Sigmoid colon (tissue), 7 donors: ENCODE results near the gene UBFD1. TPM values are rescaled to one million over a fixed set of nuclear protein-coding genes. Genes with fewer than 3 reads are reported as not detected.

Source experiments
- DNase-seq: peaks from one replicate; pipeline ENCODE4 v3.0.0-alpha.2; 2019
- H3K27ac ChIP-seq, 4 donors: fragments of 200-600 bp; sonication (generic); one replicate each; pipeline ENCODE4 v1.5.1; 2016 to 2019; ENCODE audit warnings: mild to moderate bottlenecking in 1 of 4
- H3K27me3 ChIP-seq, 3 donors: fragments of 200-600 bp; sonication (generic); one replicate each; pipeline ENCODE4 v1.5.1; 2019; ENCODE audit warnings: mild to moderate bottlenecking in 1 of 3
- H3K36me3 ChIP-seq, 4 donors: fragments of 200-600 bp; sonication (generic); one replicate each; pipeline ENCODE4 v1.5.1; 2016 to 2019
- H3K4me1 ChIP-seq, 4 donors: fragments of 200-600 bp; sonication (generic); one replicate each; pipeline ENCODE4 v1.5.1; 2017 to 2019
- H3K4me3 ChIP-seq, 4 donors: fragments of 200-600 bp; sonication (generic); one replicate each; pipeline ENCODE4 v1.5.1; 2017 to 2019; ENCODE audit warnings: mild to moderate bottlenecking in 2 of 4, moderate library complexity in 1 of 4
- H3K9me3 ChIP-seq, 4 donors: fragments of 200-600 bp in 3 of 4; sonication (generic) in 3 of 4; one replicate each; pipeline versions ENCODE4 v1.5.1 to v1.6.1; 2013 to 2019
- CTCF ChIP-seq, 4 experiments: fragments of 450-650 bp in 3 of 4; fragments of 200-600 bp in 1 of 4; IDR thresholded peaks; one replicate each; pipeline ENCODE4 v1.5.1; 2016 to 2019; ENCODE audit warnings: antibody characterized with exemption in 4 of 4, mild to moderate bottlenecking in 3 of 4, moderate library complexity in 2 of 4
- EP300 ChIP-seq, 4 donors: sonication (generic); formaldehyde crosslinking; IDR thresholded peaks; one replicate each; pipeline ENCODE4 v1.6.1; 2017; ENCODE audit warnings: antibody characterized with exemption in 4 of 4
- POLR2A ChIP-seq, 2 donors: fragments of 450-650 bp; IDR thresholded peaks; one replicate each; pipeline ENCODE4 v1.6.1; 2016; ENCODE audit warnings: antibody characterized with exemption in 2 of 2, mild to moderate bottlenecking in 2 of 2, moderate library complexity in 2 of 2
- POLR2AphosphoS5 ChIP-seq, 4 donors: sonication (generic); formaldehyde crosslinking; IDR thresholded peaks; one replicate each; pipeline ENCODE4 v1.6.1; 2017; ENCODE audit warnings: antibody characterized with exemption in 4 of 4
- WGBS, 2 donors: extraction: QIAGEN DNeasy Blood & Tissue Kit; methylation state at CpG; one replicate each; pipeline ENCODE4 v1.1.7; 2013; 5-methylcytosine and 5-hydroxymethylcytosine counted together
- intact Hi-C: fragments of 100-400 bp; cut with DNase I; formaldehyde crosslinking; loops from one replicate; pipeline ENCODE4 v1.15.1; 2023
- polyA plus RNA-seq, 3 donors: library from polyadenylated mRNA; stranded (reverse); fragments of 200-250 nt; gene quantifications; one replicate each; pipeline ENCODE4 v1.2.3, GENCODE V29; 2013
- total RNA-seq, 4 donors: library from RNA; depleted of rRNA; stranded (reverse); fragments of >200 nt; gene quantifications; one replicate each; pipeline ENCODE4 v1.1.0, GENCODE V29; 2016
- donor health status: healthy with polysubstance abuse.
- donor health status: Bipolar disorder and iron deficiency.
- donor health status: healthy.

The UBFD1 gene
- total and polyA plus RNA-seq, 7 donors = 8.1 to 101 (median 45.1) TPM

- WGBS, 2 donors = 94 to 95% methylated on average over 5 of the region's 5 CpGs
- no peak overlapping the region for H3K27ac ChIP-seq
- TF ChIP-seq POLR2A (IDR thresholded peaks at IDR 0.05) (no peak), POLR2AphosphoS5 (IDR thresholded peaks at IDR 0.05) (no peak), EP300 (IDR thresholded peaks at IDR 0.05) (no peak), CTCF (IDR thresholded peaks at IDR 0.05) (no peak)
- intact Hi-C loops = no loop called here
- no peaks in the 10 kb centered on the region for H3K27me3 ChIP-seq
- peaks cover 21 to 84% (median 30%) of the 10 kb centered on the region in 4 donors for H3K36me3 ChIP-seq
- H3K9me3 ChIP-seq = no peaks in the 10 kb centered on the region
- no peak overlapping the region for H3K4me3 ChIP-seq
- DNase-seq = no peak
- no peaks in the 10 kb centered on the region for H3K4me1 ChIP-seq
Measured at GRCh38 chr16:23530062-23530461, 27.5 kb upstream of the UBFD1 start.

- 89 to 94% methylated on average over 1 of the region's 1 CpG for WGBS, 2 donors
- Histone ChIP-seq H3K4me1 (no peaks in the 10 kb centered on the region), H3K36me3 (peaks cover 22 to 91% (median 30%) of the 10 kb centered on the region in 4 donors), H3K27ac (no peak overlapping the region), H3K4me3 (no peak overlapping the region), H3K9me3 (no peaks in the 10 kb centered on the region), H3K27me3 (no peaks in the 10 kb centered on the region)
- TF ChIP-seq POLR2A (IDR thresholded peaks at IDR 0.05) = no peak
- no peak for TF ChIP-seq CTCF (IDR thresholded peaks at IDR 0.05)
- TF ChIP-seq EP300 (IDR thresholded peaks at IDR 0.05) = no peak
- no peak for TF ChIP-seq POLR2AphosphoS5 (IDR thresholded peaks at IDR 0.05)
- intact Hi-C loops = no loop called here
- no peak for DNase-seq
Measured at GRCh38 chr16:23532448-23532847, 25.1 kb upstream of the UBFD1 start.

- H3K27ac ChIP-seq = no peak overlapping the region
- no peaks in the 10 kb centered on the region for H3K9me3 ChIP-seq
- peaks cover 16 to 88% (median 21%) of the 10 kb centered on the region in 4 donors for H3K36me3 ChIP-seq
- no peaks in the 10 kb centered on the region for H3K4me1 ChIP-seq
- H3K27me3 ChIP-seq = no peaks in the 10 kb centered on the region
- TF ChIP-seq CTCF (IDR thresholded peaks at IDR 0.05) = no peak
- TF ChIP-seq EP300 (IDR thresholded peaks at IDR 0.05) = no peak
- no peak for TF ChIP-seq POLR2A (IDR thresholded peaks at IDR 0.05)
- no peak for TF ChIP-seq POLR2AphosphoS5 (IDR thresholded peaks at IDR 0.05)
- DNase-seq = no peak
- 97% methylated on average over 19 of the region's 19 CpGs for WGBS, 2 donors
- intact Hi-C loops = no loop called here
- H3K4me3 ChIP-seq = no peak overlapping the region
Measured at GRCh38 chr16:23534868-23535860, 22.4 kb upstream of the UBFD1 start.

DNA sequence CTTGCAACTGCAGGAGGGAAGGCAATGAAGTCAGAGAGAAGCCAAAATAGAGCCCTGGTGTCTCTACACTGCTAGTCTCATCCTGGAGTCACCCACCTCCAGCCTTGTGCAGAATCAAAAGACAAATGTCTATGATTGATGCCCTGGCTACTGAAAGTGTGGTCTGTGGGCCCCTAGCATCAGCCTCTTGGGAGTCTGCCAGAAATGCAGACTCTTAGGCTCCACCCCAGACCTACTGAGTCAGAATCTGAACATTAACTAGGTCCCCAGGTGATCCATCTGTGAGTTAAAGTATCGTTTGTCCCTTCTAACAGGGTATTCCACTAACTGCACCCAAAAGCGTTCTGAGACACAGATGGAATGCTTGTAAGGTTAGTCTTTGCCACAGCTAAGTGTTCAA is 21.6 kb upstream of the UBFD1 start:
- Histone ChIP-seq H3K27ac (no peak overlapping the region), H3K4me3 (no peak overlapping the region), H3K27me3 (no peaks in the 10 kb centered on the region), H3K9me3 (no peaks in the 10 kb centered on the region), H3K4me1 (no peaks in the 10 kb centered on the region), H3K36me3 (peaks cover 17 to 90% (median 21%) of the 10 kb centered on the region in 4 donors)
- TF ChIP-seq POLR2AphosphoS5 (IDR thresholded peaks at IDR 0.05) (no peak), EP300 (IDR thresholded peaks at IDR 0.05) (no peak), CTCF (IDR thresholded peaks at IDR 0.05) (no peak), POLR2A (IDR thresholded peaks at IDR 0.05) (no peak)
- no peak for DNase-seq
- WGBS, 2 donors = 82 to 92% methylated on average over 2 of the region's 2 CpGs
- intact Hi-C loops = no loop called here
